Ishikawa (cell line): ENCODE results near the gene CSNK1D.

Experiments used
- CEBPB ChIP-seq: IDR thresholded peaks from 2 replicates; pipeline ENCODE4 v1.6.1; 2012
- CREB1 ChIP-seq: IDR thresholded peaks from 2 replicates; pipeline ENCODE4 v1.6.1; 2012; ENCODE audit warnings: low read depth
- EGR1 ChIP-seq: IDR thresholded peaks from 2 replicates; pipeline ENCODE4 v1.6.1; 2012
- EP300 ChIP-seq: IDR thresholded peaks from 2 replicates; pipeline ENCODE4 v1.6.1; 2012; ENCODE audit warnings: borderline replicate concordance
- FOXM1 ChIP-seq: IDR thresholded peaks from 2 replicates; pipeline ENCODE4 v1.6.1; 2012; ENCODE audit warnings: low read depth, borderline replicate concordance
- NFIC ChIP-seq: IDR thresholded peaks from 2 replicates; pipeline ENCODE4 v1.6.1; 2012
- RAD21 ChIP-seq: IDR thresholded peaks from 2 replicates; pipeline ENCODE4 v1.6.1; 2012; ENCODE audit warnings: low read depth
- TAF1 ChIP-seq: IDR thresholded peaks from 2 replicates; pipeline ENCODE4 v1.6.1; 2012; ENCODE audit warnings: low read depth, mild to moderate bottlenecking
- TCF12 ChIP-seq: IDR thresholded peaks from 2 replicates; pipeline ENCODE4 v1.6.1; 2012; ENCODE audit warnings: low read depth
- TEAD4 ChIP-seq: IDR thresholded peaks from 2 replicates; pipeline ENCODE4 v1.6.1; 2012
- YY1 ChIP-seq: IDR thresholded peaks from 2 replicates; pipeline ENCODE4 v1.6.1; 2012; ENCODE audit warnings: low read depth
- ZBTB7A ChIP-seq: IDR thresholded peaks from 2 replicates; pipeline ENCODE4 v1.6.1; 2012; ENCODE audit warnings: low read depth
- TF ChIP-seq, protein P1 (sequence below): IDR thresholded peaks from 2 replicates; pipeline ENCODE4 v1.6.1; 2012; ENCODE audit warnings: low read depth, mild to moderate bottlenecking
- TF ChIP-seq, protein P2 (sequence below): IDR thresholded peaks from 2 replicates; pipeline ENCODE4 v1.6.1; 2012
- TF ChIP-seq, protein P3 (sequence below): IDR thresholded peaks from 2 replicates; pipeline ENCODE4 v1.6.1; 2012

The CSNK1D gene

DNA sequence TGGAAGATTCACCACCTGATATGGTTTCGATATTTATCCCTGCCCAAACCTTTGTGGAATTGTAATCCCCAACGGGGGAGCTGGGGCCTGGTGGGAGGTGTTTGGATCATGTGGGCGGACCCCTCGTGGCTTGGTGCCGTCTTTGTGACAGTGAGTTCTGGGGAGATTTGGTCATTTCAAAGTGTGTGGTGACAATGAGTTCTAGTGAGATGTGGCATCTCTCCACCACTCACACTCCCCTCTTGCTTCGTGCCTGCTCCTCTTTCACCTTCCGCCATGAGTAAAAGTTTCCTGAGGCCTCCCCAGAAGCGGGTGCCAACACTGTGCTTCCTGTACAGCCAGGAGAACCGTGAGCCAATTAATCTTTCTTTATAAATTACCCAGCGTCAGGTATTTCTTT is 70.5 kb downstream of the CSNK1D start:
- no peak for TF ChIP-seq TEAD4

DNA sequence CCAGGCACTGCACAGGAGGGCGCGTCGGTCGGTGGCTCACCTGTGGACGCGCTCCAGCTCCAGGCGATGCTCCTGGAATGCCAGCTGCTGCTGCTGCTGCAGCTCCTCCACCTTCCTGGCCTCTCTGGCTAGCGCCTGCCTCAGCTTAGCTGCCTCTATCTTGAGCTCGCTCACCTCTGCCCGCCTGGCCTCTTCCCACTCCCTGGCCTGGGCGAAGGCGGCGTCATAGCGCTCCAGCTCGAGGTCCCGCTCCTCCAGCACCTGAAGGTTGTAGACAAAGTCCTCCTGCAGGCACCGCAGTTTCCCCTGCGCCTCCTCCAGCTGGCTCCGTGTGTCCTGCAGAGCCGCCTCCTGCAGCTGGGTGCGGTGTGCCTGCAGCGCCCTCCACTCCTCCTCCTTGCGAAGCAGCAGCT is 72.0 kb downstream of the CSNK1D start:
- TF ChIP-seq NFIC (no peak), FOXM1 (no peak), TCF12 (no peak), RAD21 (no peak), EP300 (no peak), YY1 (no peak), CEBPB (no peak), ZBTB7A (no peak), TAF1 (no peak), TEAD4 (no peak), EGR1 (no peak), CREB1 (no peak)
- TF ChIP-seq, protein P1, sequence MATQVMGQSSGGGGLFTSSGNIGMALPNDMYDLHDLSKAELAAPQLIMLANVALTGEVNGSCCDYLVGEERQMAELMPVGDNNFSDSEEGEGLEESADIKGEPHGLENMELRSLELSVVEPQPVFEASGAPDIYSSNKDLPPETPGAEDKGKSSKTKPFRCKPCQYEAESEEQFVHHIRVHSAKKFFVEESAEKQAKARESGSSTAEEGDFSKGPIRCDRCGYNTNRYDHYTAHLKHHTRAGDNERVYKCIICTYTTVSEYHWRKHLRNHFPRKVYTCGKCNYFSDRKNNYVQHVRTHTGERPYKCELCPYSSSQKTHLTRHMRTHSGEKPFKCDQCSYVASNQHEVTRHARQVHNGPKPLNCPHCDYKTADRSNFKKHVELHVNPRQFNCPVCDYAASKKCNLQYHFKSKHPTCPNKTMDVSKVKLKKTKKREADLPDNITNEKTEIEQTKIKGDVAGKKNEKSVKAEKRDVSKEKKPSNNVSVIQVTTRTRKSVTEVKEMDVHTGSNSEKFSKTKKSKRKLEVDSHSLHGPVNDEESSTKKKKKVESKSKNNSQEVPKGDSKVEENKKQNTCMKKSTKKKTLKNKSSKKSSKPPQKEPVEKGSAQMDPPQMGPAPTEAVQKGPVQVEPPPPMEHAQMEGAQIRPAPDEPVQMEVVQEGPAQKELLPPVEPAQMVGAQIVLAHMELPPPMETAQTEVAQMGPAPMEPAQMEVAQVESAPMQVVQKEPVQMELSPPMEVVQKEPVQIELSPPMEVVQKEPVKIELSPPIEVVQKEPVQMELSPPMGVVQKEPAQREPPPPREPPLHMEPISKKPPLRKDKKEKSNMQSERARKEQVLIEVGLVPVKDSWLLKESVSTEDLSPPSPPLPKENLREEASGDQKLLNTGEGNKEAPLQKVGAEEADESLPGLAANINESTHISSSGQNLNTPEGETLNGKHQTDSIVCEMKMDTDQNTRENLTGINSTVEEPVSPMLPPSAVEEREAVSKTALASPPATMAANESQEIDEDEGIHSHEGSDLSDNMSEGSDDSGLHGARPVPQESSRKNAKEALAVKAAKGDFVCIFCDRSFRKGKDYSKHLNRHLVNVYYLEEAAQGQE: no peak
- TF ChIP-seq, protein P2, sequence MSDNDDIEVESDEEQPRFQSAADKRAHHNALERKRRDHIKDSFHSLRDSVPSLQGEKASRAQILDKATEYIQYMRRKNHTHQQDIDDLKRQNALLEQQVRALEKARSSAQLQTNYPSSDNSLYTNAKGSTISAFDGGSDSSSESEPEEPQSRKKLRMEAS: no peak
- TF ChIP-seq, protein P3, sequence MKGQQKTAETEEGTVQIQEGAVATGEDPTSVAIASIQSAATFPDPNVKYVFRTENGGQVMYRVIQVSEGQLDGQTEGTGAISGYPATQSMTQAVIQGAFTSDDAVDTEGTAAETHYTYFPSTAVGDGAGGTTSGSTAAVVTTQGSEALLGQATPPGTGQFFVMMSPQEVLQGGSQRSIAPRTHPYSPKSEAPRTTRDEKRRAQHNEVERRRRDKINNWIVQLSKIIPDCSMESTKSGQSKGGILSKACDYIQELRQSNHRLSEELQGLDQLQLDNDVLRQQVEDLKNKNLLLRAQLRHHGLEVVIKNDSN: no peak

DNA sequence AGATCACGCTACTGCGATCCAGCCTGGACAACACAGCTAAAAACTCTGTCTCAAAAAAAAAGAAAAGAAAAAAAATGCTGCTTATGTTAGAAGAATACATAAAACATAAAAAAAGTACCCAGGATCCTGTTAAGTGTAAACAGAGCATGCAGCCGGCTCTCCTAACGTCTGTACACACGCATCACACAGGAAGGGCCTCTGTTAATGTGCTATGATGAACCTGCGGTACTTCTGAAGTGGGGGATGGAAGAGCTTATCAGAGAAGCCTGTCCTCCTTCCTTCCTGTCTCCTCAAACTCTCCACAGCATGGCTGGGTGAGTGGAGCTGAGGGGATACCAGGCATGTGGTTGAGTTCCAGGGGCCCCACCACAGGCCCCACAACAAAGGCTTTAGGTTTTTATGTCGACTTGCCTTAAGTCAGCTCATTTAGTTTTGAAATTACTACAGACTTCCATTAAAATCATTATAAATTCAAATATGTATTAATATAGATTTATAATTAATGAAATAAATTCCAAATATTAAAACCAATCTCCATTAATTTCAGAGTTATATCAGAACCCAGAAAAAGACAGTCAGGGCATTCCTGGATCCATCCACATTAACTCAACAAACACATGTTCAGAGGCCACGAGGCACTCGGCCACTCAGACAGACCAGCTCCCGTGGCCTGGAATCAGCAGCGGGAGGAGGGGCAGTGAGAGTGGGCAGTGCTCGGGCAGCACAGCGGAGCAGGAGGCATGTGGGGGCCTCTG is 72.6 kb downstream of the CSNK1D start:
- TF ChIP-seq TAF1 (no peak), YY1 (no peak), EP300 (no peak), ZBTB7A (no peak), CEBPB (no peak), RAD21 (no peak)

DNA sequence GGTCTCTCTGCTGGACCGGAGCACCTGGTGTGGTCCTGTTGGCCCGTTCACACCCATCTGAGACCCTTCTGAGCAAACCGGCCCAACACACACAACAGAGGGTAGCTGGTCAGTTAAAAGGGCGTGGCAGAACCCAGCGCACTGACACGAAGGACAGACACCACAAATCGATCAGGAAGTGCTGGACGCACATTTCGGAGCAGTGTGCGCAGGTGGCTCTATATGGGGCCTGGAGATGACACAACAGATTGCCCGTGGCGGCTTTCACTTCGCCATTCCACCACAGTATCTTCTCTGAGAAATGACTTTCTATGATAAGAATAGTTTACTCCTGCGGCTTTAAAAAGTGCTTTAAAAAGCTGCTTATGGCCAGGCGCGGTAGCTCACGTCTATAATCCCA is 73.4 kb downstream of the CSNK1D start:
- TF ChIP-seq, protein P1: no peak
- TF ChIP-seq FOXM1 (no peak), YY1 (no peak), EGR1 (no peak), NFIC (no peak), TEAD4 (no peak), CEBPB (no peak), RAD21 (no peak), TAF1 (no peak), CREB1 (no peak), ZBTB7A (no peak), EP300 (no peak)

DNA sequence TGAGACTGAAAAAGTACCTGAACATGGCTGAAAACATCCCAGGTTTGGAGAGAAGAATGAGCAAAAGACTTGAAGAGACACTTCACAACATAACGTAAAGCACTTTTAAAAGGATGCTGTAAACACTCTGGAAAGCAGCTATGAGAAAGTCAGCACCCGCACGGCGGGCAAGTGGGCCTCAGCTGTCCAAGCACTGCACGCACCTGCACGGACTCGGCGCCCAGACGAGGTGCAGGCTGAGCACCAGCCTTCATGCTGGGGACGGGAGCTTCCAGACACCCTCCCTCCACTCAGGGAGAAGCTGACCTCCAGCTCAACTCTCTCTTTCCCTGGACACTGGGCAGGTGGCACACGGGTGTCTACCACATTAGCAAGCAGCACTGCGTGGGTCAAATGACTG is 74.0 kb downstream of the CSNK1D start:
- TF ChIP-seq EGR1 (no peak), CREB1 (no peak), ZBTB7A (no peak), NFIC (no peak), RAD21 (no peak), YY1 (no peak), TAF1 (no peak), FOXM1 (no peak), EP300 (no peak), CEBPB (no peak), TEAD4 (no peak), TCF12 (no peak)
- TF ChIP-seq, protein P1: no peak
- TF ChIP-seq, protein P2: no peak
- TF ChIP-seq, protein P3: no peak
